K562 (cell line): ENCODE results near the gene LY6G6D. TPM values are rescaled to one million over a fixed set of nuclear protein-coding genes. Genes with fewer than 3 reads are reported as not detected.
A peak's percentile ranks its signal among the peaks of the same experiment; 100 is the strongest.

ENCODE experiments used
- BRF2 ChIP-seq: IDR thresholded peaks from 3 replicates; pipeline ENCODE4 v1.6.1; 2011; ENCODE audit warnings: borderline replicate concordance, mild to moderate bottlenecking; ENCODE audit not compliant: insufficient read length, insufficient read depth
- CAMTA2 ChIP-seq: fragments of 250-450 bp; sonication (Bioruptor Pico); conservative IDR thresholded peaks from 2 replicates; pipeline ENCODE4 v1.5.1; 2022
- MCM5 ChIP-seq: fragments of 450-650 bp; IDR thresholded peaks from 2 replicates; pipeline ENCODE4 v1.6.1; 2016; ENCODE audit warnings: low read depth
- MNT ChIP-seq, 2 experiments: fragments of 450-650 bp; conservative IDR thresholded peaks; 2 replicates each; pipeline ENCODE4 v1.6.1; 2017; ENCODE audit warnings: mild to moderate bottlenecking in 2 of 2, moderate library complexity in 2 of 2
- POLR2G ChIP-seq: fragments of 200-400 bp; formaldehyde crosslinking; IDR thresholded peaks from 2 replicates; pipeline ENCODE4 v1.6.1; 2017; ENCODE audit warnings: low read depth, mild to moderate bottlenecking, antibody characterized with exemption, low read length, moderate library complexity
- RBM14 ChIP-seq: fragments of 200-400 bp; formaldehyde crosslinking; IDR thresholded peaks from 2 replicates; pipeline ENCODE4 v1.6.1; 2018; ENCODE audit warnings: low read depth, mild to moderate bottlenecking, low read length, moderate library complexity, borderline replicate concordance; ENCODE audit not compliant: insufficient read depth
- RHOXF2B ChIP-seq: fragments of 250-450 bp; sonication (Bioruptor Pico); conservative IDR thresholded peaks from 2 replicates; pipeline ENCODE4 v1.5.1; 2021
- TCF3 ChIP-seq: sonication (generic); formaldehyde crosslinking; IDR thresholded peaks from 2 replicates; pipeline ENCODE4 v1.4.0; 2020; ENCODE audit warnings: mild to moderate bottlenecking, missing genetic modification reagents
- UBTF ChIP-seq, 2 experiments: IDR thresholded peaks; 2 replicates each; pipeline ENCODE4 v1.6.1; 2012; ENCODE audit warnings: improper control_type of control experiment in 2 of 2, low read depth in 2 of 2, low read length in 2 of 2, borderline replicate concordance in 1 of 2
- ZNF764 ChIP-seq: fragments of 250-450 bp; sonication (Bioruptor Pico); IDR thresholded peaks from 2 replicates; pipeline ENCODE4 v1.4.0; 2020; ENCODE audit warnings: low read depth, mild to moderate bottlenecking, moderate library complexity
- polyA plus RNA-seq, 8 experiments: library from polyadenylated mRNA; depleted of rRNA in 4 of 8; stranded (reverse) in 5 of 8; unstranded in 3 of 8; fragments of >200 nt; fragmentation: Nextera tagmentation in 2 of 8; fragmentation: Illumina TruSeq in 1 of 8; extraction: Ambion mirVana in 2 of 8; extraction: Trizol in 1 of 8; gene quantifications; 2 replicates each; pipeline versions ENCODE4 v1.2.1 to v1.2.3, GENCODE V29; 2011 to 2014; ENCODE audit warnings: inconsistent platforms in 1 of 8, missing spikeins in 1 of 8
- total RNA-seq, 7 experiments: library from RNA; depleted of rRNA in 6 of 7; stranded (reverse); fragments of >200 nt in 6 of 7; fragmentation: Illumina TruSeq in 2 of 7; extraction: Trizol in 2 of 7; gene quantifications; 2 replicates each; pipeline versions ENCODE4 v1.2.1 to v1.2.3, GENCODE V29; 2011 to 2021; ENCODE audit warnings: low replicate concordance in 1 of 7
- TF ChIP-seq, protein P1 (sequence below): fragments of 250-450 bp; sonication (Bioruptor Pico); IDR thresholded peaks from 2 replicates; pipeline ENCODE4 v1.4.0; 2020

LY6G6D gene
- total and polyA plus RNA-seq, 9 of the 15 experiments (the other 6 are each of a cell fraction or from before 2014, with no cell fraction given): 0.30 to 0.38 TPM; not detected in 7

GRCh38 chr6:31665501-31666336, 49.4 kb upstream of the LY6G6D start, which contains the start of gene CSNK2B (continued):
- TF ChIP-seq, protein P1, sequence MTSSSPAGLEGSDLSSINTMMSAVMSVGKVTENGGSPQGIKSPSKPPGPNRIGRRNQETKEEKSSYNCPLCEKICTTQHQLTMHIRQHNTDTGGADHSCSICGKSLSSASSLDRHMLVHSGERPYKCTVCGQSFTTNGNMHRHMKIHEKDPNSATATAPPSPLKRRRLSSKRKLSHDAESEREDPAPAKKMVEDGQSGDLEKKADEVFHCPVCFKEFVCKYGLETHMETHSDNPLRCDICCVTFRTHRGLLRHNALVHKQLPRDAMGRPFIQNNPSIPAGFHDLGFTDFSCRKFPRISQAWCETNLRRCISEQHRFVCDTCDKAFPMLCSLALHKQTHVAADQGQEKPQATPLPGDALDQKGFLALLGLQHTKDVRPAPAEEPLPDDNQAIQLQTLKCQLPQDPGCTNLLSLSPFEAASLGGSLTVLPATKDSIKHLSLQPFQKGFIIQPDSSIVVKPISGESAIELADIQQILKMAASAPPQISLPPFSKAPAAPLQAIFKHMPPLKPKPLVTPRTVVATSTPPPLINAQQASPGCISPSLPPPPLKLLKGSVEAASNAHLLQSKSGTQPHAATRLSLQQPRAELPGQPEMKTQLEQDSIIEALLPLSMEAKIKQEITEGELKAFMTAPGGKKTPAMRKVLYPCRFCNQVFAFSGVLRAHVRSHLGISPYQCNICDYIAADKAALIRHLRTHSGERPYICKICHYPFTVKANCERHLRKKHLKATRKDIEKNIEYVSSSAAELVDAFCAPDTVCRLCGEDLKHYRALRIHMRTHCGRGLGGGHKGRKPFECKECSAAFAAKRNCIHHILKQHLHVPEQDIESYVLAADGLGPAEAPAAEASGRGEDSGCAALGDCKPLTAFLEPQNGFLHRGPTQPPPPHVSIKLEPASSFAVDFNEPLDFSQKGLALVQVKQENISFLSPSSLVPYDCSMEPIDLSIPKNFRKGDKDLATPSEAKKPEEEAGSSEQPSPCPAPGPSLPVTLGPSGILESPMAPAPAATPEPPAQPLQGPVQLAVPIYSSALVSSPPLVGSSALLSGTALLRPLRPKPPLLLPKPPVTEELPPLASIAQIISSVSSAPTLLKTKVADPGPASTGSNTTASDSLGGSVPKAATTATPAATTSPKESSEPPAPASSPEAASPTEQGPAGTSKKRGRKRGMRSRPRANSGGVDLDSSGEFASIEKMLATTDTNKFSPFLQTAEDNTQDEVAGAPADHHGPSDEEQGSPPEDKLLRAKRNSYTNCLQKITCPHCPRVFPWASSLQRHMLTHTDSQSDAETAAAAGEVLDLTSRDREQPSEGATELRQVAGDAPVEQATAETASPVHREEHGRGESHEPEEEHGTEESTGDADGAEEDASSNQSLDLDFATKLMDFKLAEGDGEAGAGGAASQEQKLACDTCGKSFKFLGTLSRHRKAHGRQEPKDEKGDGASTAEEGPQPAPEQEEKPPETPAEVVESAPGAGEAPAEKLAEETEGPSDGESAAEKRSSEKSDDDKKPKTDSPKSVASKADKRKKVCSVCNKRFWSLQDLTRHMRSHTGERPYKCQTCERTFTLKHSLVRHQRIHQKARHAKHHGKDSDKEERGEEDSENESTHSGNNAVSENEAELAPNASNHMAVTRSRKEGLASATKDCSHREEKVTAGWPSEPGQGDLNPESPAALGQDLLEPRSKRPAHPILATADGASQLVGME (CRISPR knock-in tag): peak; percentile 46; the same call in 1 of the 2 replicates
- TF ChIP-seq RBM14 (peak; percentile 45; the same call in 1 of the 2 replicates), BRF2 (no peak), TCF3 (CRISPR knock-in tag) (no peak; the same call in none of the 2 replicates), MCM5 (no peak), MNT (conservative IDR thresholded peaks at IDR 0.05) (no peak), ZNF764 (CRISPR knock-in tag) (no peak), RHOXF2B (CRISPR knock-in tag) (peak; percentile 86; the same call in 1 of the 2 replicates), POLR2G (peak; percentile 97), UBTF (IDR thresholded peaks at IDR 0.05; ENCODE audit: borderline replicate concordance in 1 of 2, low read depth in 2 of 2, low read length in 2 of 2) (peak; percentile 35 to 83; a peak in 2 of 4 replicates), CAMTA2 (CRISPR knock-in tag) (peak; percentile 95)
